Naive thymus-derived CD8-positive, alpha-beta T cell (primary cell): ENCODE data around the gene SPECC1L. TPM values are rescaled to one million over a fixed set of nuclear protein-coding genes. Genes with fewer than 3 reads are reported as not detected.

Experiments
- ATAC-seq, 2 donors: fragments of 150-1000 bp; cut with Tn5 transposase in 1 of 2; sonication (Bioruptor Pico), chemical (Tn5 transposase) in 1 of 2; 1 replicate in 1 of 2; 2 replicates in 1 of 2; pipeline ENCODE4 v1.10.0; 2021; ENCODE audit warnings: mild to moderate bottlenecking in 2 of 2, moderate library complexity in 2 of 2
- POLR2A ChIA-PET: fragments of 350-600 bp; sonication (Branson Sonifier 250); formaldehyde crosslinking; loops from one replicate; lab custom pipeline; 2021; ENCODE audit warnings: antibody characterized with exemption; lab: Charles Lee
- DNase-seq, 10 donors: peaks; one replicate each; pipeline versions ENCODE4 v3.0.0 to v3.0.0-alpha.2; 2020 to 2022
- H3K27ac Mint-ChIP-seq, 10 donors: one replicate each; pipeline ENCODE4 v1.8.0; 2020 to 2022; ENCODE audit warnings: mild to moderate bottlenecking in 10 of 10, mixed read lengths in 10 of 10, moderate library complexity in 4 of 10, inconsistent platforms in 1 of 10
- H3K27me3 Mint-ChIP-seq, 5 donors: one replicate each; pipeline ENCODE4 v1.8.0; 2021 to 2022; ENCODE audit warnings: mixed read lengths in 5 of 5
- H3K36me3 Mint-ChIP-seq, 3 donors: one replicate each; pipeline ENCODE4 v1.8.0; 2020 to 2022; ENCODE audit warnings: mixed read lengths in 3 of 3, mild to moderate bottlenecking in 2 of 3, inconsistent platforms in 1 of 3
- H3K4me1 Mint-ChIP-seq, 4 donors: one replicate each; pipeline ENCODE4 v1.8.0; 2021 to 2022; ENCODE audit warnings: mixed read lengths in 4 of 4
- H3K4me3 Mint-ChIP-seq, 10 donors: one replicate each; pipeline ENCODE4 v1.8.0; 2020 to 2022; ENCODE audit warnings: mild to moderate bottlenecking in 10 of 10, mixed read lengths in 10 of 10, moderate library complexity in 6 of 10, inconsistent platforms in 1 of 10
- H3K9me3 Mint-ChIP-seq, 9 donors: one replicate each; pipeline ENCODE4 v1.8.0; 2020 to 2022; ENCODE audit warnings: mixed read lengths in 9 of 9, mild to moderate bottlenecking in 3 of 9, inconsistent platforms in 1 of 9, moderate library complexity in 1 of 9
- polyA plus RNA-seq, 3 donors: library from polyadenylated mRNA; unstranded; fragments of 300-500 nt; fragmentation: Illumina TruSeq; gene quantifications; one replicate each; pipeline ENCODE4 v1.2.3, GENCODE V29; 2021
- total RNA-seq, 8 experiments: library from RNA in 2 of 8; stranded (reverse) in 2 of 8; gene quantifications; one replicate each; pipeline ENCODE4 v1.2.3 and lab custom pipeline; 2021 to 2026

SPECC1L gene
- total and polyA plus RNA-seq, 5 experiments from 2014 or later, result 6.6 to 71.4 (median 16.6) TPM

DNA sequence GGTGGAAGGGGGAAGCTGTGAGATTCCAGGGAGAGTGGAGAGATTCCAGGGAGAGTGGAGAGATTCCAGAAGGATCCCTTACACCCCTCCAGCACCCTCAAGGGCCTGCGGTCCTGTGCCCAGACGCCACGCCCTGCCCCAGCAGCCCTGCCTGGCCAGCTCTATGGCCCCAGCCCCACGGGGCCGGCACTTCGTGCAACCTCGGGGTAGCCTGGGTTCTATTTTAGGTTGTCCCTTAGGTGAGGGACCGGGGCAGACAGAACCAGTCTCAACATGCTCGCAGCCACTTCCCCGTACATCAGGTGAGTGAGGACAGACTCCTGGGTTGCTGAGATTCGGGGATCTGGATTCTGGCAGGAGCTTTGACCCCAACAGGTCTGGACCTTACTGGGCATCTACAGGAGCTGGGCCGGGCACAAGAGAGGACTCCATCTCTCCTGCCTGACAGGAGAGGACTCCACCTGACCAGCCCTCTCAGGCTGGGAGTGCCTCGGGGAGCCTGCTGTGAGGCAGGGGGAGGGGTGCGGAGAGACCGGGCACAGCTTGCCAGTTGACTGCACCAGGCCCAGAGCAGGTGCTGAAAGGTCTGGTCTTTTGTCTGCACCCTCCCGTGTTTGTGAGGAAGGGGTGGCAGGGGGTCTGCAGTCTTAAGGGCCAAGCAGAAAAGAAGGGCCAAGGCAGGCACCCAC, 148.3 kb downstream of the SPECC1L start:
- DNase-seq (no peak), ATAC-seq (no peak)
- no peak overlapping the region for H3K4me3 Mint-ChIP-seq
- POLR2A ChIA-PET, result no interaction called here
- H3K27me3 Mint-ChIP-seq, result no peaks in the 10 kb centered on the region
- H3K9me3 Mint-ChIP-seq, result no peaks in the 10 kb centered on the region
- peaks cover 5 to 14% (median 9%) of the 10 kb centered on the region in 4 donors for H3K4me1 Mint-ChIP-seq
- peak overlapping the region in 3 of 10 donors; percentile 18 to 43 (median 25) for H3K27ac Mint-ChIP-seq
- peaks cover 0 to 18% (median 0%) of the 10 kb centered on the region in 3 donors for H3K36me3 Mint-ChIP-seq

DNA sequence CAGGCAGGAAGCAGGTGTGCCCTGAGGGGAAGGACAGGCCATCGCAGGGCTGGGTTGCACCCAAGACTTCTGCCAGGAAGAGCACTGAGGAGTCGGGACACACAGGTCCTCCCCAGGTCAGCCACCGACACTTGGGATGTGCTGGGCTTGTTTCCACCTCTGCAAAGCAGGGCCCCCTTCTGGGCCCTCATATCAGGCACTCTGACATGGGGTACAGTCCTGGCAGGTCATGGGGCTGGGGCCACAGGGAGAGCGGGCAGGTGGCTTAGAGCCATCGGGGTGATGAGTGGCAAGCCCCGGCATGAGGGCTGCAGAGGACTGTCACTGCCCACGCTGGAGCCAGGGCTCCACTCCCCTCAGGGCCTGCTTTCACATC, 148.8 kb downstream of the SPECC1L start:
- no peaks in the 10 kb centered on the region for H3K27me3 Mint-ChIP-seq
- H3K36me3 Mint-ChIP-seq, result peaks cover 0 to 14% (median 0%) of the 10 kb centered on the region in 3 donors
- DNase-seq (no peak), ATAC-seq (no peak)
- no peaks in the 10 kb centered on the region for H3K9me3 Mint-ChIP-seq
- POLR2A ChIA-PET, result no interaction called here
- peaks cover 5 to 14% (median 9%) of the 10 kb centered on the region in 4 donors for H3K4me1 Mint-ChIP-seq
- no peak overlapping the region for H3K4me3 Mint-ChIP-seq
- peak overlapping the region in 2 of 10 donors; percentile 25 to 43 for H3K27ac Mint-ChIP-seq

DNA sequence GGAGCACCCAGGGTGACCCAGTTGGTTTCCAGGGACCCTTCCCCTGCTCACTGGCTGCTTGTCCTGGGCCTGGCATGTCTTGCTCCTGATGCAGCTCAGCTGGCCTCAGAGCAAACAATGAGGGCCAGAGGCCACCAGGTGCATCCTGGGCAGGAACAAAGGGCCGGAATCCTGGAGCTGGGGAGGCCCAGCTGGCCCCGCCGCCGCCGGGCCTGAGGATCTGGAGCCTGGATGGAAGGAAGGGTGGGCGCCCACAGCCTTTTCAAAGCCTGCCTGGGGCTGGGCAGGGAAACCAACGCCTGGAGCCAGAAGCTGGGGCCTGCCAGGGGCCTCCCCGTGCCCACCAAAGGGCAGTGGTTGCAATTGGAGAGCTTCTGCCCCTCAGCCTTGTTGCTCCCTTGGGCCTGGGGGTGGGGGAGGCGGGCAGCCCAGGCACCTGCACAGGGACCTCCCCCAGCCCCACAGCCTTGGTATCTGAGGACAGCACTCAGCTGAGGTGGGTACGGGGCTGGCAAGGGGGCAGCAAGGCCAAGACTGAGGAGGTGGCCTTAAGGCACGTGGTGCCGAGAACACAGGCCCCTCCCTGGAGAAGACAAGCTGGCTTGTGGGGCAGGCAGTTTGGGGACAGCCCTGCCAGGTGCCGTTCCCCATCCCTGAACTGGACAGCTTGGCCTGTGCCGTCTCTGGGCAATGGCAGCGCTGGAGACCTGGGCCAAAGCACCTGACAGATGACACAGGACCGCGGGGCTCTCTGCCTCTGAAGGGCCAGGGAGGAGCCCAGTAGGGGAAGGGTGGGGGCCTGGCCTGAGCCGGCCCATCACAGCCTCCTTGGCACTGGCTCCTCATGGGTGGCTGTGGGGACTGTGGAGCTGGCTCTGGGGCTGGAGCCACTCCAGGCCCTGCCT, 149.7 kb downstream of the SPECC1L start:
- H3K27ac Mint-ChIP-seq, result peak overlapping the region in 2 of 10 donors; percentile 9 to 69
- H3K4me3 Mint-ChIP-seq, result no peak overlapping the region
- no peak for DNase-seq
- H3K36me3 Mint-ChIP-seq, result peaks cover 0 to 6% (median 0%) of the 10 kb centered on the region in 3 donors
- no peaks in the 10 kb centered on the region for H3K27me3 Mint-ChIP-seq
- H3K4me1 Mint-ChIP-seq, result peaks cover 6 to 19% (median 11%) of the 10 kb centered on the region in 4 donors
- no peaks in the 10 kb centered on the region for H3K9me3 Mint-ChIP-seq
- no peak for ATAC-seq
- POLR2A ChIA-PET, result no interaction called here

DNA sequence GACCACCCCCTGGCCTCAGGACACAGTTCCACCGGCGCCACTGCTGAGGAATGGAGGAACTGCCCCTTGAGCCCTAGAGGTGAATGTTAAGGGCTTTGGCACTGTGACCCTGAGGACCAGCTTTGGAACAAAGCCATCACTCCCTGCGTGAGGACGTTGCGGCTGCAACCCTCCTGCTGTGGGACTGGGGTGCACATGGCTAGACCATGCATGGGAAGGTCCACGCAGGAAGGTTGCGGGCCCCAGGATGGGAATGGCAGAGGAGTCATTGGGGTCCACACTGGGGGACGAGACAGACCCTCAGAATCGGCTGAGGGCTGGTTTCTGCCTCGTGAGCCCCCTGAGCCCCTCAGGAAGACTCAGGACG, 150.3 kb downstream of the SPECC1L start:
- H3K27ac Mint-ChIP-seq, result peak overlapping the region in 3 of 10 donors; percentile 54 to 82 (median 69)

DNA sequence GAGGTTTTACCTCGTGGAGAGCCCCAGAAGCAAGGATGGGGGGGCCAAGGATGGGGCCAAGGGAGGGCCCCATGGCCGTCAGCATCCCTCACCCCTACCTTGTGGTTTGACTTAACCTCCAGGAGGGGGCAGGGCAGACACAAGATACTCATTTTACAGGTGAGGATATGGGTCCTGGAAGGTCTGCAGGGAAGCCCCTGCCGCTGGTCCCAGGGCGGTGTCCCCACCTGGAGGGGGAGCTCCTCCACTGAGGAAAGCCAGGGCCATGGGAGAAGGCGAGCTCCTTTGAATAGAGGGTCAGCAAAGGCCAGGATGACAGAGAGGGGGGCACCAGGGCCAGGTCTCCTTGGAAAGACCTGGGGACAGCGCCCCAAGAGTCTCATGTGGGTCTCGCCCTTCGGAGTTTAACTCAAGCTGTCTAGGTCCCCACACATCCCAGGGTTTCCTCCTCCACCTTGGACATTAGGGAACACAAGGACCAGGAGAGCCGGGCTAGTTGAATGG, 150.8 kb downstream of the SPECC1L start:
- DNase-seq, result peak in 6 of 10 donors; percentile 39 to 77 (median 50)
- Mint-ChIP-seq H3K36me3 (peaks cover 0 to under 1% (median 0%) of the 10 kb centered on the region in 3 donors), H3K27ac (peak overlapping the region in 9 of 10 donors; percentile 29 to 86 (median 68)), H3K4me3 (peak overlapping the region in 7 of 10 donors; percentile 23 to 85 (median 61)), H3K4me1 (peaks cover 17 to 31% (median 23%) of the 10 kb centered on the region in 4 donors), H3K9me3 (no peaks in the 10 kb centered on the region), H3K27me3 (no peaks in the 10 kb centered on the region)
- POLR2A ChIA-PET, result interaction anchor here (1.3 to 1.8 kb wide), 3 partner anchors 10 to 82 kb away, joined by 3 to 8 read pairs (median 4); no protein-coding TSS in a partner anchor
- peak; percentile 31 to 60 for ATAC-seq

More for the DNA sequence above, 150.3 kb downstream of the SPECC1L start:
- H3K36me3 Mint-ChIP-seq, result peaks cover 0 to 4% (median 0%) of the 10 kb centered on the region in 3 donors
- peak overlapping the region in 3 of 10 donors; percentile 41 to 80 (median 61) for H3K4me3 Mint-ChIP-seq
- POLR2A ChIA-PET, result interaction anchor here (1.8 kb wide), 1 partner anchor 11 kb away, joined by 8 read pairs; no protein-coding TSS in a partner anchor
- ATAC-seq (no peak), DNase-seq (peak in 1 of 10 donors; percentile 55)
- H3K4me1 Mint-ChIP-seq, result peaks cover 12 to 26% (median 18%) of the 10 kb centered on the region in 4 donors
- H3K9me3 Mint-ChIP-seq, result no peaks in the 10 kb centered on the region
- H3K27me3 Mint-ChIP-seq, result no peaks in the 10 kb centered on the region

DNA sequence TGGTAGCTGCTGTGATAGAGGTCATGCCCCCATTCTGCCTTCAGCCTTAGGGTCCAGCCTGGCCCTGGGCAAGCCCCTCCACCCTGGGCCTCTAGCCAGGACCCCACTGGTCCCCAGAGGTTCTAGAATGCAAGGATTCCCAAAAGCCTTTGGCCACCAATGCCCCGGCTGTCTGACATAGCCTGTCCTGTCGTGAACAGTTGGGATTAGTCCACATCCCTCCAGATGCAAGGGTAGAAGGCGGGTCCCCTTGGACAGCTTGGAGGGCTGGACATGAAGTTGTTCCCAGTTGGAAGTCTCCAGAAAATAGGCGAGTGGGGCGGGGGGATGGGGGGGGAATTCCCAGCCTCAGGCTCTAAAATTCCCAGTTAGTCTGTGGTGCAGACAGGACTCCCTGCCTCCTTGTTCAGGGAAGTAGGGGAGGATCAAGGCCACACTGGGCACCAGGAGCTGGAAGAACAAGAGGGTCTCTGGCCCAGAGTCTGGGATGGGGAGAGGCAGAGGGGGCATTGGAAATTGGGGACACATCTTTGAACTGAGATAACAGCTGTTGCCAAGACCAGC, 151.6 kb downstream of the SPECC1L start:
- Mint-ChIP-seq H3K9me3 (no peaks in the 10 kb centered on the region), H3K27me3 (no peaks in the 10 kb centered on the region), H3K4me1 (peaks cover 20 to 37% (median 30%) of the 10 kb centered on the region in 4 donors), H3K4me3 (peak overlapping the region; percentile 61 to 93 (median 72)), H3K27ac (peak overlapping the region in 8 of 10 donors; percentile 12 to 88 (median 82)), H3K36me3 (no peaks in the 10 kb centered on the region)
- ATAC-seq (no peak), DNase-seq (no peak)
- POLR2A ChIA-PET, result interaction anchor here (0.7 to 1.8 kb wide), 4 partner anchors 9 to 81 kb away, joined by 3 to 8 read pairs (median 4); no protein-coding TSS in a partner anchor

DNA sequence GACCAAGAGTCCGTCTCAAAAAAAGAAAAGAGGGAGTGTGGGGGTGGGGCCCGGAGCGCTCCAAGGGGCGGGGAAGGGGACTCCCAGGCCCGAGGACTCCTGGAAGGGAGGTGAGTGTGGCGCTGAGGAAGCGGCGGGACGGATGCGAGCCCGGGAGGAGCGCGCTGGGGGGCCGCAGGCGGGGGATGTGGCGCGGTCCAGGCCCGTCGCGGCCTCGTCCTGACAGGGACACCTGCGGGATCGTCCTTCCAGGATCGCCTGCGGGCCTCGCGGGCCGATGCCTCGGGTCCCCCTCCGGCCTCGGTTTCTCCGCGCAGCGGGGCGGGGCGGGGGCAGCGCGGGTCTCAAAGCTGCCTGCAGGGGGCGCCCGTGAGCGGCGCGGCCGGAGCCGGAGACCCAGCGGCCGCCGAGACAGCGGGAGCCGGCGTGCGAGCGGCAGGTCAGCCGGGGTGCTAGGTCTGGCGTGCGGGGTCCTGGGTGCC, 152.9 kb downstream of the SPECC1L start:
- Mint-ChIP-seq H3K4me1 (peaks cover 30 to 47% (median 39%) of the 10 kb centered on the region in 4 donors), H3K27me3 (no peaks in the 10 kb centered on the region), H3K27ac (peak overlapping the region in 4 of 10 donors; percentile 13 to 84 (median 62)), H3K36me3 (no peaks in the 10 kb centered on the region), H3K9me3 (no peaks in the 10 kb centered on the region), H3K4me3 (peak overlapping the region; percentile 61 to 93 (median 74))
- POLR2A ChIA-PET, result interaction anchor here (0.7 to 1.6 kb wide), 6 partner anchors 12 to 109 kb away, joined by 3 to 21 read pairs (median 4); no protein-coding TSS in a partner anchor
- ATAC-seq, result peak in 1 of 2 donors; percentile 19
- peak; percentile 30 to 80 (median 64) for DNase-seq

DNA sequence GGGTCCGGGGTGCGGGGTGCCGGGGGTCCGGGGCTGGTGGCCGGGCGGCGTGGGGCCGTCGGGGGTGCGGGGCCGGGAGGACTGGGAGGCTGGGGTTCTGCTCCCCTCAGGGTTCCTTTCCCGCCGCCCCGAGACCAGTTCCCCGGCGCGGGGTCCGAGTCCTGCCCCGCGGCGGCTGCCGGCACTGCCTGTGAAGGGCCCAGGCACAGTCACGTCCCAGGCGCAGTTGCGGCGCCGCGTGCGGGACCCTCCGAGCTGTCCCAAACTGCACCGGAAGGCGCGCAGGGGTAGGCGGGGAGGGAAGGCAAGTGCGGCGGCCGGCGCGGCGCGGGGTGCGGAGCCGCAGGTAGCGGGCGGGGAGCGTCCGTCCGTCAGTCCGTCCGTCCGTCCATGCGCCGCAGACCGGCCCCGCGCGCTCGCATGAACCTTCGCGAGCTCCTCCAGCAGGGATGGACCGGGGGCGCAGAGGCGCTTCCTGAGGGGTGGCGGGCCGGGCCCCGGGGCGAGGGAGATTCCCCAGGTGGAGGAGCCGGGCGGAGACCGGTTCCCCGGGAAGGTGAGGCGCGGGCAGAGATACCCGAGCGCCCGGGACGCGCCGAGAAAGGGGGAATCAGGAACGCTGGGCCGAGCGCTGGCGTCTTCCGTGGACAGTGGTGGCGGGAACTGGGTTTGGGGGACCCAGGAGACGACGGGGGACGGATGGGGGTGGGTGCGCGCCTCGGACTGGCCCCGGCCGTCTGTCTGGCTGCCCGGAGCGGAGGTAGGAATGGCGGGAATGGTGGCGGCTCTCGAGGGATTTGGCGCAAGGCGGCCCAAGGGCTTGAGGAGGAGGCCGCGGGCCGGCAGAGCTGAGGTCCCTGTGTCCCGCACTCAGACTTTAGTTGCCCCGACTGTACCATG, 153.6 kb downstream of the SPECC1L start:
- ATAC-seq, result peak in 1 of 2 donors; percentile 19
- H3K4me1 Mint-ChIP-seq, result peaks cover 31 to 54% (median 44%) of the 10 kb centered on the region in 4 donors
- H3K27ac Mint-ChIP-seq, result peak overlapping the region in 8 of 10 donors; percentile 25 to 84 (median 54)
- POLR2A ChIA-PET, result interaction anchor here (0.7 to 1.6 kb wide), 7 partner anchors 11 to 108 kb away, joined by 3 to 21 read pairs (median 4); no protein-coding TSS in a partner anchor
- H3K4me3 Mint-ChIP-seq, result peak overlapping the region; percentile 62 to 93 (median 74)
- no peaks in the 10 kb centered on the region for H3K9me3 Mint-ChIP-seq
- peak in 6 of 10 donors; percentile 22 to 55 (median 44) for DNase-seq
- H3K36me3 Mint-ChIP-seq, result no peaks in the 10 kb centered on the region
- no peaks in the 10 kb centered on the region for H3K27me3 Mint-ChIP-seq

DNA sequence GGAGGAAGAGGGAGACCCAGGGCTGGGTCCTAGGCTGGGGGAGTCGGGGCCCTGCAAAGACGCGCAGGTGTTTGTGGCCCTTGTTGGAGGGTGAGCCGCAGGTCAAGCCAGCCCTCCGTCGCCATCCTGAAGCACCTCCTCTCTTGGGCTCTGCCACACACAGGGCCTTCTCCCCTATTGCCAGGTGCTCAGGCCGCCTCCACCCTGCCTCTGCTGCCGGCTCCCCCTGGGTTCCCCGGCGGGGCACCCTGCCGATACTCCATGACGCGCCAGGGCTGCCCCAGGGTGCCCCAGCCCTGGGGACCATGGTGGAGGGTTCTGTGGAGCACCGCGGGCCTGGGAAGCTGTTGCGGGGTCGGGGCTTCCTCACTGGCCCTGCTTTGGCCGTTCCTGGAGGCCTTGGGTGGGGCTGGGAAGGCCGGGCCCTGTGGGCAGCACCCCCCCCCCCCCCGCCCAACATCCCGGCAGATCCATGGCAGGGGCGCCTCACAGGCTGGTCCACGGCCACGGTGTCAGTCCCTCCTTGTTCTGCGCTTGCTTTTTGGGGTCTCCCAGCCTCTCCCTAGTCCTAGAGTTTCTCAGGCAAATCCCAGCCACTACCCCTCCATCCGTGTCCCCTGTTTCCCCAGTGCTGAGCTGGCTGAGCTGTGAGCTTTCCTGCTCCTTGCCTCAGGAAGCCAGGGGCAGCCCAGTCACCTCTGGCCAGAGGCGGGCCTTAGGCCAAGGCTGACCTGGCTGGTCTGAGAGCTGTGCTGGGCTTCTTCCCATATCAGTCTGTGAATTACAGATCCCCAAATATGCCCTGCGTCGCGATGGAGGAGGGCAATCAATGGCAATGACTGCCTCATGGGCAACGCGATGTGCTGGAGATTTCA, 154.5 kb downstream of the SPECC1L start:
- no peaks in the 10 kb centered on the region for H3K27me3 Mint-ChIP-seq
- no peak for DNase-seq
- POLR2A ChIA-PET, result interaction anchor here (1.1 to 3.7 kb wide), 6 partner anchors 10 to 130 kb away, joined by 4 to 48 read pairs (median 5); partner anchors contain the start of gene GUCD1

DNA sequence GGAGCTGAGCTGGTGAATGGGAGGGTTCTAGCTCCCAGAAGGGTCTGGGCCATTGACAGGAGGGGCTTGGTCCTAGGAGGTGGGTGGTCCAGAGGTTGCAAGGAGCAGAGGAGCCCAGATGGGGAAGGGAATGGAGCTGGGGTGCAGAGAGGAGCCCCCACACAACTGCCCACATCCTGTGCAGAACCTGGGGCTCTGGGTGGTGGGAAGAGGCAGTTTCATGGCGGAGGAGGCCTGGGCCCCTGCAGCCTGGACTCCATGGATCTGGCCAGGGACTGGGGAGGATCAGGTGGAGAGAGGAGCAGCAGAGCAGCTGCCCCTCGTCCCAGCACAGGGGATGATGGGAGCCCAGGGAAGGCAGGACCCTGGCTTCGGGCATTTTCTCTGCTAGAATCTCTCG, 155.8 kb downstream of the SPECC1L start:
- H3K27ac Mint-ChIP-seq, result peak overlapping the region; percentile 89 to 100 (median 96)
- ATAC-seq (no peak), DNase-seq (no peak)
- peak overlapping the region; percentile 86 to 99 (median 94) for H3K4me3 Mint-ChIP-seq
- no peaks in the 10 kb centered on the region for H3K9me3 Mint-ChIP-seq
- POLR2A ChIA-PET, result interaction anchor here (0.6 to 3.7 kb wide), 10 partner anchors 10 to 270 kb away, joined by 3 to 48 read pairs (median 5); partner anchors contain the start of genes GUCD1 and SPECC1L
- H3K36me3 Mint-ChIP-seq, result peaks cover 0 to 2% (median 0%) of the 10 kb centered on the region in 3 donors
- H3K4me1 Mint-ChIP-seq, result peaks cover 38 to 70% (median 63%) of the 10 kb centered on the region in 4 donors
- H3K27me3 Mint-ChIP-seq, result no peaks in the 10 kb centered on the region

More for the DNA sequence above, 154.5 kb downstream of the SPECC1L start:
- Mint-ChIP-seq H3K4me3 (peak overlapping the region; percentile 86 to 99 (median 94)), H3K4me1 (peaks cover 33 to 63% (median 53%) of the 10 kb centered on the region in 4 donors), H3K27ac (peak overlapping the region; percentile 89 to 100 (median 96)), H3K9me3 (no peaks in the 10 kb centered on the region), H3K36me3 (no peaks in the 10 kb centered on the region)
- no peak for ATAC-seq
